ENCODE data around the gene ANKH.

ANKH gene

DNA sequence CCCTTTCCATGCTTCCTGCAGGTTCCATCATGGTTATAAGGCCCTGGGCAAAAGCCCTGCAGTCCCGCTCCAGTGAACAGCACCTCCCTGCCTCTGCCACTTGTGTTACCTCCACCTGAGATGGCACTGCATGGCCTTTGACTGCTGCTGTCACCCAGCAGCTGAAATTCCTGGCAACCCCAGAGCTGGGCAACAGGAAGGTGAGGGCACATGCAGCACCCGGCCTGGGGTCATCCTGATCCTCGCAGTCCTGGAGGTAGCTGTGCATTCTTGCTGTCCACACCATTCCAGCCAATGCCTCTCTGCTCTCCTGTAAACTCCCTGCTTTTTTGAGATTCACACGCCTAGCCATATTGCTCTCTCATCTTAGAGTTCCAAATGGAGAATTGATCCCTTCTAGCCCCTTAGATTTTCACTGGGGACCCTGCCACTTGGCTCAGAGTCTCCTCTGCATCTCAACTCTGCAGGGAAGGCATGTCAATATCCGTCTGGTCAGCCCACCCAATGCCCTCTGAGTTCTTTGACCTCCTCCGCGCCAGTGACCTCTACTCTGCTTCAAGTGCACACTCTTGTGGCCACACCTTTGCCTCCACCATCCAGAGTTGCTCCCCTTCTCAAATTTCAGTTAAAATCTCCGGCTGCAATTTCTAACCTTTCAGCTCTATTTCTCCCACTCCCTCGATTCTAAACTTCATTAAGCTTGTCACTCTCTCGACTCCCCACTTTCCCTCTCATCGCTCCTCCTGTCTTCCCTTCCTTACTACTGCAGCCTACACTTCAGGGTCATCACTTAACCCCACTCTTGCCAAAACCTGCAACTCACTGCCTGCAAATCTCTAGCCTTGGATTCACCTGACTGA lies 93.4 kb downstream of the ANKH start:
- no peak for DNase-seq (ENCODE audit: extremely low read depth, low read depth)
- TF ChIP-seq, protein P1, sequence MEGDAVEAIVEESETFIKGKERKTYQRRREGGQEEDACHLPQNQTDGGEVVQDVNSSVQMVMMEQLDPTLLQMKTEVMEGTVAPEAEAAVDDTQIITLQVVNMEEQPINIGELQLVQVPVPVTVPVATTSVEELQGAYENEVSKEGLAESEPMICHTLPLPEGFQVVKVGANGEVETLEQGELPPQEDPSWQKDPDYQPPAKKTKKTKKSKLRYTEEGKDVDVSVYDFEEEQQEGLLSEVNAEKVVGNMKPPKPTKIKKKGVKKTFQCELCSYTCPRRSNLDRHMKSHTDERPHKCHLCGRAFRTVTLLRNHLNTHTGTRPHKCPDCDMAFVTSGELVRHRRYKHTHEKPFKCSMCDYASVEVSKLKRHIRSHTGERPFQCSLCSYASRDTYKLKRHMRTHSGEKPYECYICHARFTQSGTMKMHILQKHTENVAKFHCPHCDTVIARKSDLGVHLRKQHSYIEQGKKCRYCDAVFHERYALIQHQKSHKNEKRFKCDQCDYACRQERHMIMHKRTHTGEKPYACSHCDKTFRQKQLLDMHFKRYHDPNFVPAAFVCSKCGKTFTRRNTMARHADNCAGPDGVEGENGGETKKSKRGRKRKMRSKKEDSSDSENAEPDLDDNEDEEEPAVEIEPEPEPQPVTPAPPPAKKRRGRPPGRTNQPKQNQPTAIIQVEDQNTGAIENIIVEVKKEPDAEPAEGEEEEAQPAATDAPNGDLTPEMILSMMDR (IDR thresholded peaks at IDR 0.05; ENCODE audit: low read depth, low read length, missing control alignments) = no peak
- no peak overlapping the region for H3K4me3 ChIP-seq (replicated peaks; ENCODE audit: low read depth, low read length)

DNA sequence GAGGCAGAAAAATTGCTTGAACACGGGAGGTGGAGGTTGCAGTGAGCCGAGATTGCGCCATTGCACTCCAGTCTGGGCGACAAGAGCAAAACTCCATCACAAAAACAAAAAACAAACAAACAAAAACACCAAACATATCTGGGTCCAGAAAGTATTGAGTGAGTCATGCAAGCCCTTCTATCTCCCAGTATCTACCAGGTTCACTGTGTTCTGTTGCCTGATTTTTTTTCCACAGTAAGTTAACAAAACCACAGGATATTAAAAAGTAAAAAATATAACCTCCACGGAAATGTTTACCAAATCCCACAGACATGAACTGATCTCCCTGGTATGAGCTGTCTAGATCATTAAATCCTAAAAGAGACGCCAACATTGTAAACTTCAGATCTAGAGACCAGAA lies 94.4 kb downstream of the ANKH start:
- TF ChIP-seq, protein P1 (IDR thresholded peaks at IDR 0.05; ENCODE audit: low read depth, low read length, missing control alignments) = no peak
- DNase-seq (ENCODE audit: extremely low read depth, low read depth) = no peak
- H3K4me3 ChIP-seq (replicated peaks; ENCODE audit: low read depth, low read length) = no peak overlapping the region

DNA sequence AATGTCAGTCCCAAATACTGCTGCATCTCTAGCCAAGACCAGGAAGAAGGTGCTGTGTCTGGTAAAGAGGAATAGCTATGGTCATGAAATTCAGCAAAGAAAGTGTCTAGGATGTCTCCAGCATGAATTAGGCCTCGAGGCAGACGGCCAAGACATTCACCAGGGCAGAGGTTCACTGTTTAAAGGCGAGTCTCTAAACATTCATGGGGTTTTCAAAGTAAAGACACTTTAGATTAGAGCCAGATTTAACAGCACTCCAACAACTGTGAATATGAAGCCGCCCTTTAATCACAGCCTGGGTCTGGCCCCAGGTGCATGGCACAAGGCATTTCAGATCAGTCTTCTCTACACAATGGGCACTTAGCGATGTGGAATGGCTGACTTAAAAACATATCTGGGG lies 95.0 kb downstream of the ANKH start:
- TF ChIP-seq, protein P1 (IDR thresholded peaks at IDR 0.05; ENCODE audit: low read depth, low read length, missing control alignments) = no peak
- DNase-seq (ENCODE audit: extremely low read depth, low read depth) = no peak
- H3K4me3 ChIP-seq (replicated peaks; ENCODE audit: low read depth, low read length) = no peak overlapping the region

DNA sequence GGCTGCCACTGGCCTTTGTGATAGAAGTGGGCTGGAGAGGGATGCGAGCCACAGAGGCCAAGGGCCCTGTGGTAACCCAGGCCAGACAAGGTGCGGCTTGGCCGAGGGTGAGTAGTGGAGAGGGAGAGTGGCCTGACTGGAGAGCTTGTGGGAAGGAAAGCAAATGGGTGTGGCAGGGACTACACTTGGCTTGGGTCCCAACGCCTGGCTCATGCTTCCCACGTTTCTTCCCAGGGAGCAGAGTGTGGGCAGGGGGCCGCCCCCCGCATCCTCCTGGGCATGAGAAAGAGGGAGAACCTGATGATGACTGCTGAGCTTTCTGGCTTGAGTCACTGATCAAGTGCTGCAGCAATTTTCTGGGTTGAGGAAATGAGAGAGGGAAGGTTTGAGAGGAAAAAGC lies 95.7 kb downstream of the ANKH start:
- DNase-seq (ENCODE audit: extremely low read depth, low read depth) = peak; percentile 14
- TF ChIP-seq, protein P1 (IDR thresholded peaks at IDR 0.05; ENCODE audit: low read depth, low read length, missing control alignments) = no peak
- no peak overlapping the region for H3K4me3 ChIP-seq (replicated peaks; ENCODE audit: low read depth, low read length)

DNA sequence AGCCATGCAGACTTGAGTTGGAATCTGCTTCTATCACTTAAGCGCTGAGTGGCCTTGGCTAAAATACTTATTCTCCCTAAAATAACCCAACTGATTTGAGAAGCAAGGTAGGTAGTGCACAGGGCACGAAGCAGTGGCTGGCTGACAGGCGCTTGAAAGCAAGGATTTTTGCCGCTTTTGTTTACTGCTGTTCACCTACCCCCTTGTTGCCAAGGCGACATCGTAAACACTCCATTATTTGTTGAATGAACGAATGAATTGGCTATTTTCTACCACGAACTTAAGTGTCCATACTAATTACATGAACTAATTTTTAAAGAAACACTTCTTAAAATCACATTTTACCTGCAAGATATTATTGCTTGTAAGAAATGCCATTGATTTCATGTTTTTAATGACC lies 98.0 kb downstream of the ANKH start:
- H3K4me3 ChIP-seq (replicated peaks; ENCODE audit: low read depth, low read length) = no peak overlapping the region
- TF ChIP-seq, protein P1 (IDR thresholded peaks at IDR 0.05; ENCODE audit: low read depth, low read length, missing control alignments) = no peak
- DNase-seq (ENCODE audit: extremely low read depth, low read depth) = no peak

DNA sequence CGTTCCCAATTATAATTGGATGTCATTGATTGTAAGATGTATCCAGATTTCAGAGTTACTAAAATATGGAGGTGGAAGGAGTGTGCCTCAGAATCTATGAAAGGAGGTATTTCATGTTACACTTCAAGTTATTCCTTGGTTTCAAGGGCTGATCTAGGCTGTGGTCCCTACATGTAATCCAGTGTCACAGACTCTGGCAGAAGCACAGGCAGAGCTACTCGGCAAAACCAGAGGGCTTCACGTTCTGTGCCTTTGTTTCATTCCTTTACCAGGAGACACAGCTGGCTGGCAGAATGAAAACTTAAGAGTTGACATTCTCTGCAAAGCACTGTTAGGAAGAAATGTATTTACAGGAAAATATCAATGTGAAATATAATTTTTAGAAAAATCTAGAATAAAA lies 99.6 kb downstream of the ANKH start:
- TF ChIP-seq, protein P1 (IDR thresholded peaks at IDR 0.05; ENCODE audit: low read depth, low read length, missing control alignments) = no peak
- DNase-seq (ENCODE audit: extremely low read depth, low read depth) = no peak
- H3K4me3 ChIP-seq (replicated peaks; ENCODE audit: low read depth, low read length) = no peak overlapping the region

All from HFF-Myc (cell line).